GM08714 (cell line): Measurements from ENCODE around the gene XPO6.

Source experiments
- H3K4me3 ChIP-seq: fragments of 200-500 bp; sonication (Bioruptor generic); 2 replicates; pipeline ENCODE4 v1.5.1; 2014; ENCODE audit warnings: mild to moderate bottlenecking, low read length, inconsistent platforms
- ZNF274 ChIP-seq: IDR thresholded peaks from 2 replicates; pipeline ENCODE4 v1.6.1; 2012; ENCODE audit warnings: mild to moderate bottlenecking, low read depth, low read length

The XPO6 gene

GRCh38 chr16:28196387-28196987 lies 15.3 kb downstream of the XPO6 start:
- H3K4me3 ChIP-seq: no peak overlapping the region
- no peak for TF ChIP-seq ZNF274

GRCh38 chr16:28195859-28196258 lies 15.9 kb downstream of the XPO6 start:
- H3K4me3 ChIP-seq: no peak overlapping the region
- no peak for TF ChIP-seq ZNF274

- no peak for TF ChIP-seq ZNF274
- peak overlapping the region; percentile 51; the same call in 1 of the 2 replicates for H3K4me3 ChIP-seq
Observed at GRCh38 chr16:28193530-28194423, 18.0 kb downstream of the XPO6 start.

- peak overlapping the region; percentile 51; the same call in 1 of the 2 replicates for H3K4me3 ChIP-seq
Observed at GRCh38 chr16:28192806-28193529, 18.8 kb downstream of the XPO6 start.

GRCh38 chr16:28191364-28191960 lies 20.3 kb downstream of the XPO6 start:
- H3K4me3 ChIP-seq: no peak overlapping the region
- no peak for TF ChIP-seq ZNF274

More at GRCh38 chr16:28192806-28193529, 18.8 kb downstream of the XPO6 start:
- no peak for TF ChIP-seq ZNF274

- TF ChIP-seq ZNF274: no peak
- H3K4me3 ChIP-seq: no peak overlapping the region; the same call in 1 of the 2 replicates
Observed at GRCh38 chr16:28189245-28189644, 22.5 kb downstream of the XPO6 start.

GRCh38 chr16:28188085-28188916 lies 23.5 kb downstream of the XPO6 start:
- TF ChIP-seq ZNF274: no peak
- H3K4me3 ChIP-seq: peak overlapping the region; percentile 43; the same call in 1 of the 2 replicates

- no peak for TF ChIP-seq ZNF274
- H3K4me3 ChIP-seq: no peak overlapping the region
Observed at GRCh38 chr16:28187595-28188004, 24.2 kb downstream of the XPO6 start.

- H3K4me3 ChIP-seq: peak overlapping the region; percentile 37; the same call in 1 of the 2 replicates
- no peak for TF ChIP-seq ZNF274
Observed at GRCh38 chr16:28186752-28187151, 25.0 kb downstream of the XPO6 start.

- TF ChIP-seq ZNF274: no peak
- no peak overlapping the region for H3K4me3 ChIP-seq
Observed at GRCh38 chr16:28185696-28186095, 26.1 kb downstream of the XPO6 start.

- no peak for TF ChIP-seq ZNF274
- no peak overlapping the region for H3K4me3 ChIP-seq
Observed at GRCh38 chr16:28184625-28185024, 27.1 kb downstream of the XPO6 start.

- TF ChIP-seq ZNF274: no peak
- no peak overlapping the region for H3K4me3 ChIP-seq
Observed at GRCh38 chr16:28183930-28184329, 27.8 kb downstream of the XPO6 start.

GRCh38 chr16:28183484-28183883 lies 28.3 kb downstream of the XPO6 start:
- no peak for TF ChIP-seq ZNF274
- no peak overlapping the region for H3K4me3 ChIP-seq
